Hepatocyte (in vitro differentiated cells): ENCODE results near the gene SSH3.

Experiments used
- EZH2 ChIP-seq: fragments of 200-600 bp; sonication (generic); IDR thresholded peaks from 2 replicates; pipeline ENCODE4 v1.6.1; 2016; ENCODE audit warnings: antibody characterized with exemption, mild to moderate bottlenecking, borderline replicate concordance
- EZH2phosphoT487 ChIP-seq: fragments of 200-600 bp; sonication (generic); IDR thresholded peaks from one replicate; pipeline ENCODE4 v1.6.1; 2018; ENCODE audit warnings: antibody characterized with exemption, mild to moderate bottlenecking, low read depth, moderate library complexity; ENCODE audit not compliant: unreplicated experiment, severe bottlenecking
- TF ChIP-seq, protein P1 (sequence below): fragments of 200-600 bp; sonication (generic); IDR thresholded peaks from 2 replicates; pipeline ENCODE4 v1.5.1; 2016; ENCODE audit warnings: antibody characterized with exemption, mild to moderate bottlenecking; ENCODE audit not compliant: poor library complexity

- TF ChIP-seq, protein P1, sequence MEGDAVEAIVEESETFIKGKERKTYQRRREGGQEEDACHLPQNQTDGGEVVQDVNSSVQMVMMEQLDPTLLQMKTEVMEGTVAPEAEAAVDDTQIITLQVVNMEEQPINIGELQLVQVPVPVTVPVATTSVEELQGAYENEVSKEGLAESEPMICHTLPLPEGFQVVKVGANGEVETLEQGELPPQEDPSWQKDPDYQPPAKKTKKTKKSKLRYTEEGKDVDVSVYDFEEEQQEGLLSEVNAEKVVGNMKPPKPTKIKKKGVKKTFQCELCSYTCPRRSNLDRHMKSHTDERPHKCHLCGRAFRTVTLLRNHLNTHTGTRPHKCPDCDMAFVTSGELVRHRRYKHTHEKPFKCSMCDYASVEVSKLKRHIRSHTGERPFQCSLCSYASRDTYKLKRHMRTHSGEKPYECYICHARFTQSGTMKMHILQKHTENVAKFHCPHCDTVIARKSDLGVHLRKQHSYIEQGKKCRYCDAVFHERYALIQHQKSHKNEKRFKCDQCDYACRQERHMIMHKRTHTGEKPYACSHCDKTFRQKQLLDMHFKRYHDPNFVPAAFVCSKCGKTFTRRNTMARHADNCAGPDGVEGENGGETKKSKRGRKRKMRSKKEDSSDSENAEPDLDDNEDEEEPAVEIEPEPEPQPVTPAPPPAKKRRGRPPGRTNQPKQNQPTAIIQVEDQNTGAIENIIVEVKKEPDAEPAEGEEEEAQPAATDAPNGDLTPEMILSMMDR: no peak
- TF ChIP-seq EZH2phosphoT487 (no peak), EZH2 (no peak)
Measured at GRCh38 chr11:67355023-67355793, 51.9 kb downstream of the SSH3 start.
